GM21390 (cell line): ENCODE data around the gene KRTAP4-1.
"Not testable (repeated sequence)": the region's sequence is repeated elsewhere in the genome, so short reads cannot be mapped to it uniquely, and the experiment has no call there.

Source experiments
- ATAC-seq: cut with Tn5 transposase; IDR thresholded peaks from one replicate; pipeline ENCODE4 v1.9.1; 2021; ENCODE audit not compliant: unreplicated experiment

The KRTAP4-1 gene

DNA sequence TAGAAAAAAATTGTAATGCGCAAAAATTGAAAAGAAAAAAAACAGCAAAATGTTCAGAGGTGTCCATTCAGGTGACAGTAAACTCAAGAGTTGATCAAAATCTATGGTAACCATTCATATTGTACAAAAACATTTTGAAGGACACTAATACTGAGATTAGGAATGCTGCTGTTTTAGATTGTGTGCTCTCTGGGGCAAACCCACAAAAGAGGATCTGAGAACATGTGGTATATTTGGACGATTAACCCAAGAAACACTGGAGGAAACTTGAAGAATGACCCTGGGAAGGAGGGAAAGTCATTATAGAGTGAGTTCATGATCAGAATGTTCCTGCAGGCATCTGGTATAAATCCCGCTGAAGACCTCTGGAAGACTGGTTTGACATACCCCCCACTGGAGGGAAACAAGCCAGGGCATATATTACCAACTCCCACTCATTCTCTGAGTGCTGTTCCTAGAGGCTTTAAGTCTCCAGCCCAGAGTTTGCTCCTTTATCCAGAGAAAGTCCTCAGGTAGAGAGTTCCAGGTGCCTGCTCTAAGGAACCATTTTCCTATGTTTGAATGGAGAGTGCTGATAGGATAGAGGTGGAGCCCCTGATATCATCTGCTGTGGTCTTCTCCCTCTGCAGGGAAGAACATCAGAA, 7.8 kb downstream of the KRTAP4-1 start:
- ATAC-seq = no peak

- no peak for ATAC-seq
These were observed 12.8 kb downstream of the KRTAP4-1 start for GRCh38 chr17:41171886-41172285.

- no peak for ATAC-seq
These were observed 16.6 kb downstream of the KRTAP4-1 start, which contains the start of gene KRTAP4-3 for GRCh38 chr17:41168121-41168520. Gene KRTAP4-3, minus strand, starts transcription at chr17:41168221. Its CDS starts 49 bp downstream, at chr17:41168172.

- ATAC-seq = no peak
These were observed 17.1 kb downstream of the KRTAP4-1 start for GRCh38 chr17:41167561-41167960.

DNA sequence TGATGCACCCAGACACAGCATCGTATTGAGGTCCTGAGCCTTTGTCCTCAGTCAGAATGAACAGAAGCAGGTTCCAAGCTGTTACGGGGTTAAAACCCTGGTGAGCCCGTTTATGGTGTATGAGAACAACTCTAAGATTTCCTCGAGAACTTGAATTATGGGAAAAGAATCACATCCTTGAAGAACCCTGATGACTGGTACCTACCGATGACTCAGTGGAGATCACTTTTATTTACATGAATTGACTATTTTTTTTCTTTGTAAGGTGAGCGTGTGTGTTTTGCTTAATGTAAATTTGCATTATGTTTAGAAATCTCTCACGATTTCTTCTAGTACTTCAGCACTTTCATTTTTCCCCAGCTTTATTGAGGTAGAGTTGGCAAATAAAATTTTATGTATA, 20.9 kb downstream of the KRTAP4-1 start:
- ATAC-seq = no peak

- ATAC-seq = no peak
These were observed 24.1 kb downstream of the KRTAP4-1 start, which contains the start of gene KRTAP4-4 for GRCh38 chr17:41160648-41161047. Gene KRTAP4-4, minus strand, starts transcription at chr17:41160748. Its CDS starts 57 bp downstream, at chr17:41160691.

GRCh38 chr17:41160190-41160589, 24.5 kb downstream of the KRTAP4-1 start:
- not testable (repeated sequence) for ATAC-seq

GRCh38 chr17:41153856-41154255, 30.9 kb downstream of the KRTAP4-1 start:
- ATAC-seq = no peak

- no peak for ATAC-seq
These were observed 33.2 kb downstream of the KRTAP4-1 start for GRCh38 chr17:41151525-41151924.

GRCh38 chr17:41150026-41150425, 34.7 kb downstream of the KRTAP4-1 start:
- ATAC-seq = no peak

- no peak for ATAC-seq
These were observed 35.1 kb downstream of the KRTAP4-1 start, which contains the start of gene KRTAP4-5 for GRCh38 chr17:41149652-41149985. Gene KRTAP4-5, minus strand, starts transcription at chr17:41149825. Its CDS starts 58 bp downstream, at chr17:41149767.

- ATAC-seq = not testable (repeated sequence)
These were observed 35.6 kb downstream of the KRTAP4-1 start for GRCh38 chr17:41148971-41149651.

GRCh38 chr17:41147531-41148204, 37.0 kb downstream of the KRTAP4-1 start:
- ATAC-seq = no peak

DNA sequence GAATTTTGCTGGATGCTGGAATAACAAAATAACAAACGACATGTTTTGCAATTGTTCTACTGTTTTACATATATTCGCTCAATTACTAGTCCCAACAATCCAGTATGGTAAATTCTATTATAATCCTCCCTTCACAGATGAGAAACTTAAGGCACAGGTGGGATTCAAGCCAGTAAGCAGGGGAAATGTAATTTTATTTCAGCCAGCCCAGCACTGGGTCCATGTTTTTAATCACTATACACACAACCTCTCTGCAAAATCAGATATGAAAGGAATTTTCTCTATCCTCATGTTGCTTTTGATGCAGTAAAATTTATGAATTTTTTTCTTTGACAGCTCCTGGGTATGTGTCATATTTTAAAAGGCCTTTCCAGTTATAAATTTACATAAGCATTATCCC, 39.5 kb downstream of the KRTAP4-1 start:
- no peak for ATAC-seq

DNA sequence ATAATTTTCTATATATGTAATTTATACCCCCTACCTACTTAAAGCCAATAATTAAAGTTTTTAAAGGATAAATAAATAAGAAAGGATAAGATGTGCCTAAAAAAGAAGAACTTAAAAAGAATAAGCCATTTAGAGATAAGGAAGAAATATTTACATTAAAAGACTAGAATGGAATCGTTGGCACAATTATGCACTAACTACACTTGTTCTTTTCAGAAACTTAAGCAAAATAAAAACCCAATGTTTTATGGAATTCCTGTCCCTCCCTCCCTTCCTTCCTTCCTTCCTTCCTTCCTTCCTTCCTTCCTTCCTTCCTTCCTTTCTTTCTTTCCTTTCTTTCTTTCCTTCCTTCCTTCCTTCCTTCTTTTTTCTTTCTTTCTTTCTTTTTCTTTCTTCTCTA, 39.9 kb downstream of the KRTAP4-1 start:
- ATAC-seq = no peak

GRCh38 chr17:41141361-41141760, 43.4 kb downstream of the KRTAP4-1 start:
- no peak for ATAC-seq

- ATAC-seq = no peak
These were observed 44.2 kb downstream of the KRTAP4-1 start, which contains the start of gene KRTAP4-6 for GRCh38 chr17:41140360-41141131. Gene KRTAP4-6, minus strand, starts transcription at chr17:41140544. Its CDS starts 57 bp downstream, at chr17:41140487.

DNA sequence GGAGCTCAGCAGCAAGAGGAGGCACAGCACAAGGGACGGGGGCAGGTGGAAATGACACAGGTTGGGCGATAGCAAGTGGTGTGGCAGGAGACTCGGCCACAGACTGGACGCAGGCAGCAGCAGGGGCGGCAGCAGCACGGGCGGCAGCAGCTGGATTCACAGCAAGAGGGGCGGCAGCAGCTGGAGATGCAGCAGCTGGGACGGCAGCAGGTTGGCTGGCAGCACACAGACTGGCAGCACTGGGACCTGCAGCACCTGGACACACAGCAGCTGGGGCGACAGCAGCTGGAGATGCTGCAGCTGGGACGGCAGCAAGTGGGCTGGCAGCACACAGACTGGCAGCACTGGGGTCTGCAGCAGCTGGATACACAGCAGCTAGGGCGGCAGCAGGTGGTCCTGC, 44.8 kb downstream of the KRTAP4-1 start:
- not testable (repeated sequence) for ATAC-seq
